Upper lobe of left lung (tissue), 6 donors: ENCODE data around the gene CHAC1. TPM values are rescaled to one million over a fixed set of nuclear protein-coding genes. Genes with fewer than 3 reads are reported as not detected.

ENCODE experiments used
- ATAC-seq, 2 donors: fragments of 200-7000 bp; cut with Tn5 transposase; one replicate each; pipeline ENCODE4 v1.9.1; 2022; ENCODE audit warnings: mild to moderate bottlenecking in 2 of 2, moderate library complexity in 2 of 2; ENCODE audit not compliant: low FRiP score in 2 of 2
- DNase-seq, 2 donors: peaks; one replicate each; pipeline ENCODE4 v3.0.0-alpha.2; 2019 to 2020
- H3K27ac ChIP-seq, 4 donors: fragments of 200-600 bp; sonication (generic); one replicate each; pipeline ENCODE4 v1.5.1; 2016 to 2019
- H3K27me3 ChIP-seq, 4 donors: fragments of 200-600 bp; sonication (generic); one replicate each; pipeline ENCODE4 v1.5.1; 2017 to 2019
- H3K36me3 ChIP-seq, 4 donors: fragments of 200-600 bp; sonication (generic); one replicate each; pipeline ENCODE4 v1.5.1; 2016 to 2019
- H3K4me1 ChIP-seq, 4 donors: fragments of 200-600 bp; sonication (generic); one replicate each; pipeline ENCODE4 v1.5.1; 2018 to 2019
- H3K4me3 ChIP-seq, 4 donors: fragments of 200-600 bp; sonication (generic); one replicate each; pipeline ENCODE4 v1.5.1; 2017 to 2019; ENCODE audit warnings: mild to moderate bottlenecking in 2 of 4, moderate library complexity in 1 of 4
- H3K9me3 ChIP-seq, 4 donors: fragments of 200-600 bp; sonication (generic); one replicate each; pipeline ENCODE4 v1.5.1; 2018 to 2019
- EP300 ChIP-seq, 4 donors: sonication (generic); formaldehyde crosslinking; IDR thresholded peaks; one replicate each; pipeline ENCODE4 v1.5.1; 2017; ENCODE audit warnings: antibody characterized with exemption in 4 of 4, control low read depth in 2 of 4
- POLR2A ChIP-seq, 4 donors: fragments of 450-650 bp; IDR thresholded peaks; one replicate each; pipeline ENCODE4 v1.5.1; 2016 to 2017; ENCODE audit warnings: antibody characterized with exemption in 4 of 4, mild to moderate bottlenecking in 2 of 4
- POLR2AphosphoS5 ChIP-seq, 2 donors: sonication (generic); formaldehyde crosslinking; IDR thresholded peaks; one replicate each; pipeline ENCODE4 v1.5.1; 2017; ENCODE audit warnings: antibody characterized with exemption in 2 of 2
- WGBS, 2 donors: methylation state at CpG; one replicate each; pipeline ENCODE4 v1.1.5; 2017 to 2018; 5-methylcytosine and 5-hydroxymethylcytosine counted together
- total RNA-seq, 6 donors: library from RNA; depleted of rRNA in 4 of 6; stranded (reverse); fragments of >200 nt in 4 of 6; gene quantifications; one replicate each; pipeline versions ENCODE4 v1.1.0 to v1.2.1, GENCODE V29; 2016 to 2021
- TF ChIP-seq, protein P1 (sequence below), 6 experiments: fragments of 450-650 bp in 4 of 6; fragments of 200-600 bp in 2 of 6; sonication (generic) in 2 of 6; IDR thresholded peaks; one replicate each; pipeline ENCODE4 v1.5.1; 2016 to 2019; ENCODE audit warnings: antibody characterized with exemption in 6 of 6
- donor health status: DM: no; HTN: no; CAD: no; lungs with moderate emphysema.
- donor health status: DM: no; HTN: yes; CAD: no; lungs with severe emphysema.

Gene CHAC1
- total RNA-seq, 6 donors from 2014 or later = 2.6 to 11.1 (median 3.4) TPM

DNA sequence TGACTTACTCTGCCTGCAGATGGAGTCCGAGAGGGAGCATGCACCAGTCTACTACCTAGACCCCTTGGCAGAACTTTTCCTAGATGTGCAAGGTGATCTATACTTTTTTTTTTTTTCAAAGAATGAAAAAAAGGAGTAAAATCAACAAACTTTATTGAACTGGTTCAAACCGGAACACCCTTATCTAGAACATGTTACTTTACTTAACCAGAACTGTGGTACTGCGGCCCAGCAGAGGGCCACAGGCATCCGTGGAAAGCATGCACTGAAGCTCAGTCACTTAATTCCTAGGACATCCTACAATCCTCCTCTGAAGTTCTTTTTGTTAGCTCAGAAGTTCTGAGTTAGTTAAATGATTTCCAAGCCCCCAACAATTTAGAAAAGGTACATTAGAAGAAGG, 21.6 kb downstream of the CHAC1 start:
- Histone ChIP-seq H3K27me3 (no peaks in the 10 kb centered on the region), H3K27ac (no peak overlapping the region), H3K36me3 (peaks cover 9 to 45% (median 37%) of the 10 kb centered on the region in 4 donors), H3K9me3 (no peaks in the 10 kb centered on the region), H3K4me1 (peaks cover 0 to 13% (median 6%) of the 10 kb centered on the region in 4 donors), H3K4me3 (no peak overlapping the region)
- no peak for DNase-seq
- WGBS, 2 donors = 74 to 78% methylated on average over 4 of the region's 4 CpGs
- ATAC-seq = no peak
- TF ChIP-seq, protein P1, sequence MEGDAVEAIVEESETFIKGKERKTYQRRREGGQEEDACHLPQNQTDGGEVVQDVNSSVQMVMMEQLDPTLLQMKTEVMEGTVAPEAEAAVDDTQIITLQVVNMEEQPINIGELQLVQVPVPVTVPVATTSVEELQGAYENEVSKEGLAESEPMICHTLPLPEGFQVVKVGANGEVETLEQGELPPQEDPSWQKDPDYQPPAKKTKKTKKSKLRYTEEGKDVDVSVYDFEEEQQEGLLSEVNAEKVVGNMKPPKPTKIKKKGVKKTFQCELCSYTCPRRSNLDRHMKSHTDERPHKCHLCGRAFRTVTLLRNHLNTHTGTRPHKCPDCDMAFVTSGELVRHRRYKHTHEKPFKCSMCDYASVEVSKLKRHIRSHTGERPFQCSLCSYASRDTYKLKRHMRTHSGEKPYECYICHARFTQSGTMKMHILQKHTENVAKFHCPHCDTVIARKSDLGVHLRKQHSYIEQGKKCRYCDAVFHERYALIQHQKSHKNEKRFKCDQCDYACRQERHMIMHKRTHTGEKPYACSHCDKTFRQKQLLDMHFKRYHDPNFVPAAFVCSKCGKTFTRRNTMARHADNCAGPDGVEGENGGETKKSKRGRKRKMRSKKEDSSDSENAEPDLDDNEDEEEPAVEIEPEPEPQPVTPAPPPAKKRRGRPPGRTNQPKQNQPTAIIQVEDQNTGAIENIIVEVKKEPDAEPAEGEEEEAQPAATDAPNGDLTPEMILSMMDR (IDR thresholded peaks at IDR 0.05) = no peak
- no peak for TF ChIP-seq POLR2A (IDR thresholded peaks at IDR 0.05)
- no peak for TF ChIP-seq POLR2AphosphoS5 (IDR thresholded peaks at IDR 0.05)
- TF ChIP-seq EP300 (IDR thresholded peaks at IDR 0.05) = no peak

DNA sequence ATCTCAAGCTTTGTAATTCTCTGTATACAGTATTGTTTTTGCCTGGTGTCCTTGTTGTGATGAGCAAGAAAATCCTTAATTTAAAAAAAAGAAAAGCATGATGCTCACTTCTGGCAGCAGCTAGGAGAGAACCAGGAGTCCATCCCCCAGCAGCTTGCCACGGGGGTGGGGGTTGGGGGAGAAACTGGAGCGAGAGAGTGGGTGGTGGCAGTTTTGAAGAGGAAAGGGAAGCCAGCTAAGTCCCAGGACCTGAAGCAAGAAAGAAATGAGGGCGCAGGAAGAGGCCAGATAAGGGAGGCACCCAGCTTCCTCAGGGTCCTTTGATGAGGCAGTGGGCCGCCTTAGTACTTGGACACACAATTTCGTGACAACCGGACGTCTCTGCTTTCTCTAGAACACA, 23.5 kb downstream of the CHAC1 start:
- TF ChIP-seq EP300 (IDR thresholded peaks at IDR 0.05) = no peak
- TF ChIP-seq POLR2A (IDR thresholded peaks at IDR 0.05) = no peak
- no peak for TF ChIP-seq POLR2AphosphoS5 (IDR thresholded peaks at IDR 0.05)
- Histone ChIP-seq H3K36me3 (peaks cover 16 to 64% (median 53%) of the 10 kb centered on the region in 4 donors), H3K9me3 (no peaks in the 10 kb centered on the region), H3K27ac (peak overlapping the region in 1 of 4 donors; percentile 10), H3K4me1 (peaks cover 2 to 13% (median 10%) of the 10 kb centered on the region in 4 donors), H3K4me3 (no peak overlapping the region), H3K27me3 (no peaks in the 10 kb centered on the region)
- no peak for DNase-seq
- 73 to 81% methylated on average over 7 of the region's 7 CpGs for WGBS, 2 donors
- ATAC-seq = no peak

DNA sequence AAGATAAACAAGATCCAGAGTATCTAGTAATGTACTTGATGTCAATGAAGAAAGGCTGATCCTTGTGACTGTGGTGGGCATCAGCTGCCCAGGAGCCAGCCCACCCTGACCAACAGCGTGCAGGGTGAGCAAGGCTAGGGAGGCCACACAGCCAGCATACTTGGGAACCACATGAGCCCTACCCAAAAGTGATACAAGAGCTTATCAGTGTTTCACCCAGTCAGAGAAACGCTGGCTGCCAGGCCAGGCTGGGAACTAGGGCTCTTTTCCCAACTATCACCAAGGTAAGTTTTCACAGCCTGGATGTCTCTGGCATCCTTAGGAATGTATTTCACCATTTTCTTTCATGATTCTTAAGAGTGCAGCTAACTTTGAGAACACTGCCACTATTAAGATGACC, 24.9 kb downstream of the CHAC1 start:
- Histone ChIP-seq H3K4me1 (peaks cover 6 to 16% (median 11%) of the 10 kb centered on the region in 4 donors), H3K4me3 (no peak overlapping the region), H3K9me3 (no peaks in the 10 kb centered on the region), H3K36me3 (peaks cover 24 to 78% (median 65%) of the 10 kb centered on the region in 4 donors), H3K27ac (no peak overlapping the region), H3K27me3 (no peaks in the 10 kb centered on the region)
- 84 to 93% methylated on average over 2 of the region's 2 CpGs for WGBS, 2 donors
- DNase-seq = no peak
- no peak for ATAC-seq
- TF ChIP-seq, protein P1 (IDR thresholded peaks at IDR 0.05) = no peak
- TF ChIP-seq POLR2A (IDR thresholded peaks at IDR 0.05) (no peak), EP300 (IDR thresholded peaks at IDR 0.05) (no peak), POLR2AphosphoS5 (IDR thresholded peaks at IDR 0.05) (no peak)

DNA sequence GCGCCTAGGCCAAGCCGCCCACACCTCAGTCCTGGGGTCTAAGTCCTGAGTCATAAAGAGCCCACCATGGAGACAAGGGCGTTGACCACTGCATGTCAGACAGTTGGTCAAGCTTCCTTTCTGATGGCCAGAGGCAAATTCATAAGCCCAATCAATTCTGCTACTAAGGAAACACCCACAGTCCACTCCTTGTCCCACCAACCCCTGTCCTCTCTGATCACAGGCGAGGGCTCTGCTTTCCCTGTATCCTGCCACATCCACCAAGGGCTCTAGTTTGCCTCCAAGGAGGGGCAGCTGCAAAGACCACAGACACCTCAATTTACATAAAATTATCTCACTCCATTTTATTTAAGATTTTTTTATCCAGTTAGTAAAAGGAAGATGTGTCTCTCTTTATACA, 25.3 kb downstream of the CHAC1 start:
- TF ChIP-seq, protein P1 (IDR thresholded peaks at IDR 0.05) = no peak
- no peak for TF ChIP-seq EP300 (IDR thresholded peaks at IDR 0.05)
- TF ChIP-seq POLR2A (IDR thresholded peaks at IDR 0.05) = no peak
- no peak for TF ChIP-seq POLR2AphosphoS5 (IDR thresholded peaks at IDR 0.05)
- H3K27ac ChIP-seq = no peak overlapping the region
- WGBS, 2 donors = 96 to 100% methylated on average over 4 of the region's 4 CpGs
- no peak overlapping the region for H3K4me3 ChIP-seq
- H3K9me3 ChIP-seq = no peaks in the 10 kb centered on the region
- H3K27me3 ChIP-seq = no peaks in the 10 kb centered on the region
- H3K4me1 ChIP-seq = peaks cover 6 to 19% (median 12%) of the 10 kb centered on the region in 4 donors
- no peak for ATAC-seq
- H3K36me3 ChIP-seq = peaks cover 28 to 82% (median 69%) of the 10 kb centered on the region in 4 donors
- DNase-seq = no peak

DNA sequence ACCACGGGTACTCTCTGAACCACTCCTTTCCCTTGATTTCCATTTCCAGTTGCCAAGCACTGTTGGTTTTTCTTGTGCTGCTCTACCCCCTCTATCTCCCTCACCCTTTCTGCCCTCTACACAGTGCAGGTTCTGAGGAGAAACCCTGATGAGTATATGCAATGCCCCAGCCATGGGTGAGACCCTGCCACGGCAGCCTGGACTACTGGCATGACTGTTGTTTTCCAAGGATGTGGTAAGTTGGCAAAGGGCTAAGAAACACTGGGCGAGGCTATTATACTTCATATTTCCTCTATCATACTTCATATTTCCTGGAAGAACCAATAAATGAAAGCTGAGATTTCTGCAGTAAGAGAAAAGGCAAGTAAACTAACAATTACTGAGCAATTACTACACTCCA, 27.9 kb downstream of the CHAC1 start:
- 59 to 63% methylated on average over 3 of the region's 3 CpGs for WGBS, 2 donors

DNA sequence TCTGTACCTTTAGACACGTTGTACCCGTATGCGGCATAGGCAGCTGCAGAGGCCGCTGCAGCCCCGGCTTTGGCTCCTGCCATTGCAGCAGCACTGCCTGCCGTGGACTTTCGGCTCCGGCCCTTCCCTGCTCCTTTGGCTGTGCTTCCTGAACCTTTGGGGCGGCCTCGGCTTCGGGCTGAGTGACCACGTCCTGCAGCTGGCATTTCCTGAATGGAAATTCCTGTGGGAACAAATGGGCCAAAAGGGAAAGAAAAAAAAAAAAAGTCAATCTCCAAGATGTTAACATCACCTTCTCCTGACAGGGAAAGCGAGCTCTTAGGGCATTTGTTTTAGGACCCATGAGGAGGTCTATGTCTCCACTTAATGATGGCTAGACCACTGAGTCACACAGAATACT, 29.6 kb downstream of the CHAC1 start:
- Histone ChIP-seq H3K36me3 (peaks cover 60 to 100% (median 88%) of the 10 kb centered on the region in 4 donors), H3K27me3 (no peaks in the 10 kb centered on the region), H3K9me3 (no peaks in the 10 kb centered on the region), H3K4me3 (no peak overlapping the region), H3K27ac (peak overlapping the region in 2 of 4 donors; percentile 36 to 74), H3K4me1 (peaks cover 0 to 20% (median 10%) of the 10 kb centered on the region in 4 donors)
- 61 to 66% methylated on average over 4 to 13 of the region's 13 CpGs for WGBS, 2 donors
- no peak for ATAC-seq
- DNase-seq = peak in 1 of 2 donors; percentile 78
- TF ChIP-seq, protein P1 (IDR thresholded peaks at IDR 0.05) = no peak
- TF ChIP-seq POLR2A (IDR thresholded peaks at IDR 0.05) (no peak), EP300 (IDR thresholded peaks at IDR 0.05) (no peak), POLR2AphosphoS5 (IDR thresholded peaks at IDR 0.05) (no peak)

More for the DNA sequence above, 27.9 kb downstream of the CHAC1 start:
- no peak for DNase-seq
- H3K4me1 ChIP-seq = peaks cover 6 to 20% (median 12%) of the 10 kb centered on the region in 4 donors
- H3K9me3 ChIP-seq = no peaks in the 10 kb centered on the region
- H3K4me3 ChIP-seq = no peak overlapping the region
- ATAC-seq = no peak
- peaks cover 51 to 100% (median 88%) of the 10 kb centered on the region in 4 donors for H3K36me3 ChIP-seq
- peak overlapping the region in 2 of 4 donors; percentile 23 to 55 for H3K27ac ChIP-seq
- no peaks in the 10 kb centered on the region for H3K27me3 ChIP-seq
- no peak for TF ChIP-seq POLR2A (IDR thresholded peaks at IDR 0.05)
